IPS DF 6.9 (cell line): ENCODE measurements around the gene SHKBP1.
A peak's percentile ranks its signal among the peaks of the same experiment; 100 is the strongest.

Source experiments
- DNase-seq: peaks from one replicate; pipeline ENCODE4 v3.0.0-alpha.2; 2013; ENCODE audit warnings: low read depth, low spot score
- H3K27ac ChIP-seq: one replicate; pipeline ENCODE4 v1.5.1; 2013; ENCODE audit warnings: low read length, control low read depth
- H3K27me3 ChIP-seq: 2 replicates; pipeline ENCODE4 v1.6.1; 2013; ENCODE audit warnings: mild to moderate bottlenecking, low read length; ENCODE audit not compliant: control insufficient read depth, insufficient read depth
- H3K36me3 ChIP-seq: 2 replicates; pipeline ENCODE4 v1.6.1; 2013; ENCODE audit warnings: low read length; ENCODE audit not compliant: control insufficient read depth, insufficient read depth
- H3K4me1 ChIP-seq: 2 replicates; pipeline ENCODE4 v1.6.1; 2013; ENCODE audit warnings: low read length; ENCODE audit not compliant: control insufficient read depth, insufficient read depth
- H3K4me3 ChIP-seq: 2 replicates; pipeline ENCODE4 v1.5.1; 2013; ENCODE audit warnings: mild to moderate bottlenecking, low read length
- H3K9me3 ChIP-seq: 2 replicates; pipeline ENCODE4 v1.6.1; 2013; ENCODE audit warnings: low read length, inconsistent platforms; ENCODE audit not compliant: control insufficient read depth, insufficient read depth
- WGBS: extraction: QIAGEN DNeasy Blood & Tissue Kit; methylation state at CpG from one replicate; pipeline ENCODE4 v1.1.7; 2013; ENCODE audit warnings: mixed read lengths, missing lambda C conversion rate; ENCODE audit not compliant: insufficient read length, insufficient coverage; 5-methylcytosine and 5-hydroxymethylcytosine counted together

Gene SHKBP1

DNA sequence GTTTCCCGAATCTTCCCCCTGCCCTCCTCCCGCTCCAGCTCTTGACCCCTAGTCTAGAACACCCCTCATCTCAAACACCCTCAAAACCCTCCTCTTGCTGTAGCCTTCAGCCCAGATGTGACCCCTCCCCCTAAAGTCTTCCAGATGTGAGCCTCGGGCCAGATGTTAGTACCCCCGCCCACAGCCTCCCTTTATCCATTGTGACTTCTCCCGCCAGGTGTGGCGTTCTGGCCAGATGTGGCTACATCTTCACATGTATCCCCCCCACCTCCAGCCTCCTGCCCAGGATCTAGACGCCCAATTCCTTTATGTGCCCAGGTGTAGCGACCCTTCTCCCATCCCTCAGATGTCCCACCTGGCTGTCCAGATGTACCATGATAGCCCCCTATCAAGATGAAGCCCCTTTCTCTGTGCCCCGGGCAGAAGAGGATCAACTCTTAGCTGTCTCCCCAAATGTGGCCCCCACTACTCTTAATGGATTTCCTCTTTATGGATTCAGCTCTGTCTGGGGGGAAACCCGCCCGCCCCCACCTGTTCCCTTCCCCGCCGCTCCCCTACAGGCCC, 24.0 kb downstream of the SHKBP1 start:
- peak overlapping the region; percentile 17; the same call in 1 of the 2 replicates for H3K4me3 ChIP-seq

DNA sequence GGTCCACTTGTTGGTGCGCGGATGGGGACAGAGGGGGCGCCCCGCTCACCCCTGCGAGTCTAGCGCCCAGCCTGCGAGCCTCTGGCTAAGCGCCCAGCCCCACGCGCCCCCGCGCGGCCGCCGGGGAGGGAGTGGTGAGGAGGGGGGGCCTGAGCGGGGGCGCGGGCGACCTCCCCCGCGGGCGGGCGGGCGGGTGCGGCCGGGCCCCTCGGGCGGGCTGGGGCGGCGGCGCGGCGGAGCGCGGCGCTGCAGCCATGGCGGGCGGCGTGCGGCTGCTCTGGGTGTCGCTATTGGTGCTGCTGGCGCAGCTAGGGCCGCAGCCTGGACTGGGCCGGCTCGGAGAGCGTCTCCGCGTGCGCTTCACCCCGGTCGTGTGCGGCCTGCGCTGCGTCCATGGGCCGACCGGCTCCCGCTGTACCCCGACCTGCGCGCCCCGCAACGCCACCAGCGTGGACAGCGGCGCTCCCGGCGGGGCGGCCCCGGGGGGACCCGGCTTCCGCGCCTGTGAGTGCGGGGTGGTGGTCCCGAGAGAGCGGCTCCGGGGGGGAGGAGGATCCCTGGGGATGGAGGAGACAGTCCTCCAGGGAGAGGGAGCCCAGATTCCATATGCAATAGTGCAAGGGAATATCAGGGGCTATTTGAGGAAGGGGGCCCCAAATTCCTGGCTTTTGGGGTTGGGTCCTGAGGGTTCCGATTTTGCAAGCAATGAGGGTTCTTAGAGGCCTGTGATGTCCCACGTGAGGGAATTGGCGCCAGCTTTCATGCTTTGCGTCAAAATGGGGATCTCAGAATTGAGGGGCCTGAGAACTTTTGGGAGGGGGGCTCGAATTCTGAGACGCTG, 24.7 kb downstream of the SHKBP1 start, which contains the start of gene LTBP4:
TSS of gene LTBP4 (plus strand) at position 236 of the 841 bp plus-strand sequence. CDS start at position 255, 19 bp downstream.
- H3K4me1 ChIP-seq: peaks cover 11% of the 10 kb centered on the region
- H3K27ac ChIP-seq: no peak within 1 kb of the TSS
- no peaks in the 10 kb centered on the region for H3K36me3 ChIP-seq
- H3K9me3 ChIP-seq: no peaks in the 10 kb centered on the region
- DNase-seq: no peak
- H3K4me3 ChIP-seq: peak within 1 kb of the TSS; percentile 38; the same call in 1 of the 2 replicates
- H3K27me3 ChIP-seq: peaks cover 12% of the 10 kb centered on the region; the same call in 1 of the 2 replicates
- WGBS: no CpG with 5 or more reads among the region's 82 CpGs

More for the DNA sequence above, 24.0 kb downstream of the SHKBP1 start:
- Histone ChIP-seq H3K27me3 (peaks cover 13% of the 10 kb centered on the region; the same call in 1 of the 2 replicates), H3K9me3 (no peaks in the 10 kb centered on the region), H3K4me1 (peaks cover 11% of the 10 kb centered on the region), H3K36me3 (no peaks in the 10 kb centered on the region), H3K27ac (no peak overlapping the region)
- WGBS: no CpG with 5 or more reads among the region's 13 CpGs
- DNase-seq: no peak

DNA sequence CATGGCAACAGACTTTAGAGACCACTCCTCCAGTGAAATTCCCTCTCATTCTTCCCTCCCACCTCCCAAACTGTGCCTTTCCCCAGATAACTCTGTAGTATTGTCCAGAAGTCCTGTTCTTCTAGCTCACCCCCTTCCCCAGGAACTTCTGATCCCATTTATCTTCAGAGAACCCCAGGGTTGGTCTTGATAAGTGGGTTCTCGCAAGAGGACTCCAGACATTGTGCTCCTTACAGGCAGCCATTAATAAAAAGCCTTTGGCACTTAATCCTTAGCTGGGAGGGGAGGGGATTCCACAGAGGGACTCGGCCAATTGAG, 26.4 kb downstream of the SHKBP1 start:
- no peak overlapping the region for H3K27ac ChIP-seq
- H3K27me3 ChIP-seq: peaks cover 15% of the 10 kb centered on the region
- no peaks in the 10 kb centered on the region for H3K9me3 ChIP-seq
- H3K36me3 ChIP-seq: no peaks in the 10 kb centered on the region
- peaks cover 15% of the 10 kb centered on the region for H3K4me1 ChIP-seq
- no peak for DNase-seq
- no CpG with 5 or more reads among the region's 2 CpGs for WGBS
- no peak overlapping the region for H3K4me3 ChIP-seq

DNA sequence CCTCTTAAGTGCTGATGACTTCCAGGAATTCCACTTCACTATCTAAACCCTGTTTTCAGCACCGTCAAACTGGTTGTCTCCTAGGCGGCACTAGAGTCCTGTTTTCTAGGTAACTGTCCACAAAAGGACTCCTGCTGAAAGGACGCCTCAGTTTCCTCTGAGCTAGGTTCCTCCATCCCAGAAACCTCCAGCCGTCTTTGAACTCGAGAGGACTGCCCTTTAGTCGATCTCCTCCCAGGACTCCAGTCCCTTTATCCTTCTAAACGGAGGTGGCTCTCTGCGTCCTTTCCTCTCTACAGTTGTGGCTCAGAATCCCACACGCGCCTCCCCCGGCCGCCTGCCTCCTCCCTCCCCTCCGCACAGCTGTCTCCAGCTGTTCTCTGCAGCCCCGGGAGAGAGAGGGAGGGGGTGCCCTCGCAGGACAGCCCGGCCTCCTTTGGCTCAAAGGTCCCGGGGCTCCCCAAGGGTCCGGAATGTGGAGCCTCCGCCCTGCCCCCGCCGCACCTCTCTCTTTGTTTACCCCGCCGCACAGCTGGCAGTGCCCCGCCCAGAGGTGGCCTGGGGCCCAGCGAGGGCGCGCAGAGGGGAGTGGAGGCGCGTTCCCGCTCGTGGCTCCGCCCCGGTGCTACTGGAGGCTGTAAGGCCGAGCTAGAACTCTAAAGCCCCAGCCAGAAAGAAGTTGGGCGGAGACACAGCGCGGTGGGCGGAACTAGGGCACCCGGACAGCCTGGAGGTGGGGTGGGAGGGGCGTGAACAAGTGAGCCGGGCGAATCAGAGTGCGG, 26.9 kb downstream of the SHKBP1 start:
- H3K4me3 ChIP-seq: peak overlapping the region; percentile 25; the same call in 1 of the 2 replicates
- no peaks in the 10 kb centered on the region for H3K36me3 ChIP-seq
- peak; percentile 98 for DNase-seq
- no CpG with 5 or more reads among the region's 43 CpGs for WGBS
- peaks cover 15% of the 10 kb centered on the region for H3K27me3 ChIP-seq
- no peaks in the 10 kb centered on the region for H3K9me3 ChIP-seq
- no peak overlapping the region for H3K27ac ChIP-seq
- H3K4me1 ChIP-seq: peaks cover 15% of the 10 kb centered on the region

- DNase-seq: no peak
- WGBS: no CpG with 5 or more reads among the region's 18 CpGs
- H3K27me3 ChIP-seq: peaks cover 15% of the 10 kb centered on the region
- no peaks in the 10 kb centered on the region for H3K9me3 ChIP-seq
- H3K36me3 ChIP-seq: no peaks in the 10 kb centered on the region
- no peak overlapping the region for H3K4me3 ChIP-seq
- H3K27ac ChIP-seq: no peak overlapping the region
- peaks cover 13% of the 10 kb centered on the region for H3K4me1 ChIP-seq
Observed at GRCh38 chr19:40604171-40604646, 27.5 kb downstream of the SHKBP1 start.

DNA sequence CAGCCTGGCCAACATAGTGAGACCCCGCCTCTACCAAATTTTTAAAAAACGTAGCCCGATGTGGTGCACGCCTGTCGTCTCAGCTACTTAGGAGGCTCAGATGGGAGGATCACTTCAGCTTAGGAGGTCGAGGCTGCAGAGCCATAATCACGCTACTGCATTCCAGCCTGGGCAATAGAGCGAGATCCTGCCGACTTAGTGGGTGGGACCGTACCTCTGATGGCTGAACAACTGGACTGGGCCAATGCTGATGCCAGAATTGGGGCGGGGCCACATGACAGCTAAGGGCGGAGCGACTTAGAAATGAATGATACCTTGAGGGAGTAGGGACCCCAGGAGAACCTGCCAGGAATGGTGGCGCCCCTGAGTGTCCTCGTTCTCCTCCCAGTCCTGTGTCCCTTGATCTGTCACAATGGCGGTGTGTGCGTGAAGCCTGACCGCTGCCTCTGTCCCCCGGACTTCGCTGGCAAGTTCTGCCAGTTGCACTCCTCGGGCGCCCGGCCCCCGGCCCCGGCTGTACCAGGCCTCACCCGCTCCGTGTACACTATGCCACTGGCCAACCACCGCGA, 28.1 kb downstream of the SHKBP1 start:
- Histone ChIP-seq H3K27me3 (peaks cover 15% of the 10 kb centered on the region), H3K36me3 (no peaks in the 10 kb centered on the region), H3K9me3 (no peaks in the 10 kb centered on the region), H3K4me1 (peaks cover 11% of the 10 kb centered on the region), H3K27ac (no peak overlapping the region), H3K4me3 (no peak overlapping the region; the same call in 1 of the 2 replicates)
- DNase-seq: no peak
- no CpG with 5 or more reads among the region's 29 CpGs for WGBS

- Histone ChIP-seq H3K4me1 (peaks cover 15% of the 10 kb centered on the region), H3K4me3 (peak overlapping the region; percentile 16; the same call in 1 of the 2 replicates), H3K27me3 (peaks cover 14% of the 10 kb centered on the region), H3K9me3 (no peaks in the 10 kb centered on the region), H3K27ac (no peak overlapping the region), H3K36me3 (no peaks in the 10 kb centered on the region)
- DNase-seq: no peak
- no CpG with 5 or more reads among the region's 71 CpGs for WGBS
Observed at GRCh38 chr19:40605216-40605971, 28.7 kb downstream of the SHKBP1 start.

GRCh38 chr19:40607311-40608239, 30.9 kb downstream of the SHKBP1 start:
- Histone ChIP-seq H3K27me3 (peaks cover 9% of the 10 kb centered on the region), H3K36me3 (no peaks in the 10 kb centered on the region), H3K4me3 (no peak overlapping the region), H3K9me3 (no peaks in the 10 kb centered on the region), H3K27ac (no peak overlapping the region), H3K4me1 (peaks cover 15% of the 10 kb centered on the region)
- no peak for DNase-seq
- WGBS: no CpG with 5 or more reads among the region's 31 CpGs

DNA sequence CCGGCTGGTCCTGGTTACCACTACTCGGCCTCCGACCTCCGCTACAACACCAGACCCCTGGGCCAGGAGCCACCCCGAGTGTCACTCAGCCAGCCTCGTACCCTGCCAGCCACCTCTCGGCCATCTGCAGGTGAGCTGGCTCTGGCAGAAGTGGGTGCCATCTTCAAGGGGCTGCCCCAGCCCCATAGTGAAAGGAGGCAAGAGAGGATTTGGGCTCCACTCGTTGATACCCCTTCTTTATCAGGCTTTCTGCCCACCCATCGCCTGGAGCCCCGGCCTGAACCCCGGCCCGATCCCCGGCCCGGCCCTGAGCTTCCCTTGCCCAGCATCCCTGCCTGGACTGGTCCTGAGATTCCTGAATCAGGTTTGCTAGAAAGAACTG, 31.6 kb downstream of the SHKBP1 start:
- peaks cover 9% of the 10 kb centered on the region for H3K27me3 ChIP-seq
- WGBS: no CpG with 5 or more reads among the region's 14 CpGs
- H3K4me1 ChIP-seq: peaks cover 12% of the 10 kb centered on the region
- DNase-seq: no peak
- H3K36me3 ChIP-seq: no peaks in the 10 kb centered on the region
- no peak overlapping the region for H3K4me3 ChIP-seq
- no peaks in the 10 kb centered on the region for H3K9me3 ChIP-seq
- H3K27ac ChIP-seq: no peak overlapping the region
